ENCODE data around the gene DHRS13. TPM values are rescaled to one million over a fixed set of nuclear protein-coding genes. Genes with fewer than 3 reads are reported as not detected.

Gene DHRS13
- polyA plus RNA-seq, 1 donor (not counting 4 experiments of a cell fraction or from before 2014, with no cell fraction given) = 3.4 TPM

DNA sequence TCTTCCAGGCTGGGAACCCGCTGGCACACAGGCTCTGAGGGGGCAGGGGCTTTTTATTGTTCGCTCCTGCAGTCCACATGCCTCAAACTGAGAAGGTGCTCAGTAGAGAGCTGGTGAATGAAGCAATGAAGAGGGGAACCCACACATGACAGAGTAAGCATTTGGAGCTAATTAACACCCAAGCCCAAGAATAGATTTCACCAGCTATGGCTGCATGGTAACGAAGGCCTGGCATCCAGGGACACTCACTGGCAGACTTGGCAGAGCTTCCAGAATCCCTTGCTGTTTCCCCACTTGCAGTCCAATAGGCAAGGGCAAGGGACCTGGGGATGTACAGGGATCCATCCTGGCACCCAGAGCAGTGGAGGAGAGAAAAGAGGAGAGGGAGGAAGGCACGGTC, 17.5 kb downstream of the DHRS13 start:
- Histone ChIP-seq H3K27ac (ENCODE audit: control insufficient read depth, insufficient read depth, low read length) (no peak overlapping the region), H3K79me2 (ENCODE audit: control insufficient read depth, insufficient read depth, low read length) (no peaks in the 10 kb centered on the region), H3K4me2 (ENCODE audit: control insufficient read depth, extremely low read depth, insufficient read depth, low read depth, low read length) (no peak overlapping the region), H2AFZ (ENCODE audit: control insufficient read depth, low read length) (no peak overlapping the region), H3K9me3 (ENCODE audit: control insufficient read depth, low read depth, low read length) (no peaks in the 10 kb centered on the region), H3K4me3 (ENCODE audit: control insufficient read depth in 2 of 3, extremely low read depth in 1 of 3, insufficient read depth in 2 of 3, low read depth in 1 of 3, low read length in 3 of 3) (no peak overlapping the region), H3K27me3 (ENCODE audit: control insufficient read depth, extremely low read depth, insufficient read depth, low read length) (no peaks in the 10 kb centered on the region), H4K20me1 (ENCODE audit: control insufficient read depth, extremely low read depth, insufficient read depth, low read length) (no peaks in the 10 kb centered on the region), H3K36me3 (ENCODE audit: control insufficient read depth in 2 of 2, extremely low read depth in 1 of 2, insufficient read depth in 2 of 2, low read length in 2 of 2) (peaks cover 31 to 32% of the 10 kb centered on the region in 2 experiments), H3K4me1 (ENCODE audit: control insufficient read depth, extremely low read depth, insufficient read depth, low read length) (peaks cover 8% of the 10 kb centered on the region), H3K9me1 (ENCODE audit: control insufficient read depth, extremely low read depth, insufficient read depth, low read length) (no peaks in the 10 kb centered on the region), H3K9ac (ENCODE audit: control insufficient read depth, extremely low read depth, insufficient read depth, low read length) (no peak overlapping the region)
- no peak for DNase-seq (ENCODE audit: low read depth, low spot score)
- TF ChIP-seq EZH2 (IDR thresholded peaks at IDR 0.05; ENCODE audit: low read length) = no peak
- no peak for TF ChIP-seq CTCF (optimal IDR thresholded peaks at IDR 0.05 in 1 of 3, IDR thresholded peaks at IDR 0.05 in 1 of 3, conservative IDR thresholded peaks at IDR 0.05 in 1 of 3; ENCODE audit: extremely low read depth in 1 of 3, insufficient read depth in 2 of 3, low read length in 3 of 3)
- dilution Hi-C loops (cut with MboI; ENCODE audit: extremely low pct_ligation_motif_present, low sequenced_read_pairs) = no loop called here
- FAIRE-seq = no peak

- no peak overlapping the region for H3K9ac ChIP-seq (ENCODE audit: control insufficient read depth, extremely low read depth, insufficient read depth, low read length)
- no peaks in the 10 kb centered on the region for H4K20me1 ChIP-seq (ENCODE audit: control insufficient read depth, extremely low read depth, insufficient read depth, low read length)
- H3K36me3 ChIP-seq (ENCODE audit: control insufficient read depth in 2 of 2, extremely low read depth in 1 of 2, insufficient read depth in 2 of 2, low read length in 2 of 2) = peaks cover 36 to 39% of the 10 kb centered on the region in 2 experiments
These were observed 18.7 kb downstream of the DHRS13 start for GRCh38 chr17:28883967-28884702.

More at GRCh38 chr17:28883967-28884702, 18.7 kb downstream of the DHRS13 start:
- no peak overlapping the region for H3K27ac ChIP-seq (ENCODE audit: control insufficient read depth, insufficient read depth, low read length)
- dilution Hi-C loops (cut with MboI; ENCODE audit: extremely low pct_ligation_motif_present, low sequenced_read_pairs) = no loop called here
- peaks cover 19% of the 10 kb centered on the region for H3K4me1 ChIP-seq (ENCODE audit: control insufficient read depth, extremely low read depth, insufficient read depth, low read length)
- no peak overlapping the region for H2AFZ ChIP-seq (ENCODE audit: control insufficient read depth, low read length)
- no peaks in the 10 kb centered on the region for H3K9me1 ChIP-seq (ENCODE audit: control insufficient read depth, extremely low read depth, insufficient read depth, low read length)
- FAIRE-seq = no peak
- no peak for DNase-seq (ENCODE audit: low read depth, low spot score)
- H3K9me3 ChIP-seq (ENCODE audit: control insufficient read depth, low read depth, low read length) = no peaks in the 10 kb centered on the region
- H3K79me2 ChIP-seq (ENCODE audit: control insufficient read depth, insufficient read depth, low read length) = no peaks in the 10 kb centered on the region
- no peaks in the 10 kb centered on the region for H3K27me3 ChIP-seq (ENCODE audit: control insufficient read depth, extremely low read depth, insufficient read depth, low read length)
- TF ChIP-seq CTCF (optimal IDR thresholded peaks at IDR 0.05 in 1 of 3, IDR thresholded peaks at IDR 0.05 in 1 of 3, conservative IDR thresholded peaks at IDR 0.05 in 1 of 3; ENCODE audit: extremely low read depth in 1 of 3, insufficient read depth in 2 of 3, low read length in 3 of 3) (no peak), EZH2 (IDR thresholded peaks at IDR 0.05; ENCODE audit: low read length) (no peak)
- no peak overlapping the region for H3K4me3 ChIP-seq (ENCODE audit: control insufficient read depth in 2 of 3, extremely low read depth in 1 of 3, insufficient read depth in 2 of 3, low read depth in 1 of 3, low read length in 3 of 3)
- H3K4me2 ChIP-seq (ENCODE audit: control insufficient read depth, extremely low read depth, insufficient read depth, low read depth, low read length) = no peak overlapping the region

Data from keratinocyte (primary cell).